Urinary bladder (tissue), 4 donors: ENCODE data around the gene CDIPT. TPM values are rescaled to one million over a fixed set of nuclear protein-coding genes. Genes with fewer than 3 reads are reported as not detected.

ENCODE experiments used
- DNase-seq: peaks from one replicate; pipeline ENCODE4 v3.0.0-alpha.2; 2015; ENCODE audit errors: extremely low spot score
- H3K27ac ChIP-seq: one replicate; pipeline ENCODE4 v1.5.1; 2013; ENCODE audit warnings: low read depth, mild to moderate bottlenecking, moderate library complexity
- H3K36me3 ChIP-seq: one replicate; pipeline ENCODE4 v1.6.1; 2013; ENCODE audit warnings: mild to moderate bottlenecking, moderate library complexity; ENCODE audit not compliant: insufficient read depth
- H3K4me1 ChIP-seq: one replicate; pipeline ENCODE4 v1.6.1; 2013; ENCODE audit warnings: mild to moderate bottlenecking, moderate library complexity; ENCODE audit not compliant: insufficient read depth
- H3K4me3 ChIP-seq: one replicate; pipeline ENCODE4 v1.5.1; 2013; ENCODE audit warnings: low read depth, low read length
- WGBS: extraction: QIAGEN DNeasy Blood & Tissue Kit; methylation state at CpG from one replicate; pipeline ENCODE4 v1.1.7; 2013; 5-methylcytosine and 5-hydroxymethylcytosine counted together
- polyA plus RNA-seq: library from polyadenylated mRNA; stranded (reverse); fragments of 200-250 nt; gene quantifications from one replicate; pipeline ENCODE4 v1.2.3, GENCODE V29; 2013
- total RNA-seq: library from RNA; depleted of rRNA; stranded (reverse); fragments of >200 nt; gene quantifications from one replicate; pipeline ENCODE4 v1.2.3, GENCODE V29; 2014
- donor health status: healthy with polysubstance abuse.
- donor health status: healthy.

Gene CDIPT
- total and polyA plus RNA-seq, 2 donors, result 35.1 to 179 TPM

DNA sequence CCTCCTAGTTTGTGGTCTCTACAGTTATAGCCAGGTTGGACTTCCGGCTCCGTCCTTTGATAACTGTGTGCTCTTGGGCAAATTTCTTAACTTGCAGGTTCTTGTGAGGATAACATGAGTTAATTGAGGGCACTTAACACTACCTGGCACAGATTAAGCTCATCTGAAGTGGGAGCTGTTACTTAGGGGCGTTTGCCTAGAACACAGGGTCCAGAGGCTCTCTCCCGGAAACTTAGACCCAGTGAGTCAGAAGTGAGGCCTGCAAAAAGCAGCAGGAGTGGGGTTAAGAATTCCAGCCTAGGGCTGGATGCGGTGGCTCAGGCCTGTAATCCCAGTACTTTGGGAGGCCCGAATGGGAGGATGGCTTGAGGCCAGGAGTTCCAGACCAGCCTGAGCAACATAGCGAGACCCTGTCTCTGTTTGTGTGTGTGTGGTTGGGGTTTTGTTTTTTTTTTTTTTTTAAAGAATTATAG is 41.3 kb downstream of the CDIPT start:
- no peak for DNase-seq
- 43% methylated on average over 7 of the region's 7 CpGs for WGBS
- H3K27ac ChIP-seq, result peak overlapping the region; percentile 77
- no peaks in the 10 kb centered on the region for H3K36me3 ChIP-seq
- peak overlapping the region; percentile 67 for H3K4me3 ChIP-seq
- peaks cover 5% of the 10 kb centered on the region for H3K4me1 ChIP-seq

DNA sequence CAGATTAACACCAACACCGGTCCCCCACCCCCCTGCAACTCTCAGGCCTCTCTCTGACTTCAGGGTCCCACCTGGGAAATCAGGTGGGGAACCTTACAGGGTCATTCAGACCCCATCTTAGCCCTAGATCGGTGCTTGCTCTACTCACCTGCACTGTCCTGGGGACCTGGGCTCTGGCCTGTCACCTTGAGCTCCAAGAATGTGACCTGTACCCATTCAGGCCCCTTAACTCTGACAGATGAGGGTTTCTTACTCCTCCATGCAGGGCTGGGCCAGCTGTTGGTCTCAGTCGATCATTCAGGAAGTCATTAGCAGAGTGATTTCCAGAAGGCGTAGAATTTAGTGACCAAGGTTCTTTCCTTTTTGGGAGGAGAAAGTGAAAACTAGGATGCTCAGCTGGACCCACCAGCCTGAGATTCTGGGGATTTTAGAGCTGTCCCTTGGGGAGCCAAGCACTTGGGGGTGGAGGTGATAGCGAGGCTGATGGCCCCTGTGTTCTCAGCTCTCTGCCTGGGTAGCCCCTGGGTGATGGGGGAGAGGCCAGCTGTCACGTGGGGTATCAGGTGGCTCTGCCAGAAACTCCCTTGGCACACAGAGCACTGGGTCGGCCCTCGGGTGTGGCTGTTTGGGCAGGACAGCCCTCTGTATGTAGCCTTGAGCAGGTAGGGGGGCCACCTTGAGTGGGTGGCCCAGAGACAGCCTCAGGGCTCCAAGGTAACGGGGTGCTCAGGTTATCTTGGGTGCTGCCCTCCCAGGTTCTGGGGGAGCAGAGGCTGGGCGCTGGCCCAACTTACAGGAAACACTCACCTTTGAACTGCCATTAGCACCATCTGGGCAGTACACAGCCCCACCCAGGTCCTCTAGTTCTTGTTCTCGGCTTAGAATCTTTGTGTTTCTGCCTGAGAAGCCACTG is 42.0 kb downstream of the CDIPT start:
- Histone ChIP-seq H3K36me3 (no peaks in the 10 kb centered on the region), H3K4me1 (peaks cover 4% of the 10 kb centered on the region), H3K27ac (peak overlapping the region; percentile 77), H3K4me3 (peak overlapping the region; percentile 67)
- no peak for DNase-seq
- WGBS, result 37% methylated on average over 11 of the region's 11 CpGs

DNA sequence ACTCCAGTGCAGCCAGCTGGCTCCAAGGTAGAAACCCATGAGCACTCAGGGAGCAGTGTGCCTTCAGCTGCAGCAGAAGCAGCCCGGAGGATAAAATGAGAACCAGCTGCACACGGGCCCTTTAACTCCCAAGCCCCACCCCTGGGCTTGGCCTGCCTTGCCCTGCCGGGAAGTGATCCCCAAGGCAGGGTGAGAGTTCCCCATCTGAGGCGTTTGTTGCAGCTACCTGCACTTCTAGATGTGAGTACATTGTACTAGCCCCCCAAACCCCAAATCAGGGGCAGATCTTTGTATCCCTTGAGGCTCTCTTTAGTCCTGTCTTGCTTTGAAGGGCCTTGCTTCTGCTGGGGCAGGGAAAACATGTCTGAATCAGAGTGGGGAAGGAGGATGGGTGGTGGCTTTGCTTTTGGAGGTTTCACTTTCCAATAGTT is 42.7 kb downstream of the CDIPT start, which contains the start of gene MVP:
TSS of gene MVP (plus strand) at position 192 of the 431 bp plus-strand sequence. CDS start 10,088 bp downstream, outside the sequence.
- Histone ChIP-seq H3K4me3 (peak within 1 kb of the TSS; percentile 67), H3K4me1 (peaks cover 2% of the 10 kb centered on the region), H3K27ac (peak within 1 kb of the TSS; percentile 77), H3K36me3 (no peaks in the 10 kb centered on the region)
- 0% methylated on average over 4 of the region's 4 CpGs for WGBS
- no peak for DNase-seq

DNA sequence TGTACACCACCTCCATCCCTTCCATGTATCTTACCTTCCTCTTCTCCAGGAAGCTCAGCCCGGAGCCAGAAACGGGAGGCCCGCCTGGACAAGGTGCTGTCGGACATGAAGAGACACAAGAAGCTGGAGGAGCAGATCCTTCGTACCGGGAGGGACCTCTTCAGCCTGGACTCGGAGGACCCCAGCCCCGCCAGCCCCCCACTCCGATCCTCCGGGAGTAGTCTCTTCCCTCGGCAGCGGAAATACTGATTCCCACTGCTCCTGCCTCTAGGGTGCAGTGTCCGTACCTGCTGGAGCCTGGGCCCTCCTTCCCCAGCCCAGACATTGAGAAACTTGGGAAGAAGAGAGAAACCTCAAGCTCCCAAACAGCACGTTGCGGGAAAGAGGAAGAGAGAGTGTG is 43.5 kb downstream of the CDIPT start:
- Histone ChIP-seq H3K4me3 (no peak overlapping the region), H3K36me3 (no peaks in the 10 kb centered on the region), H3K27ac (peak overlapping the region; percentile 77), H3K4me1 (peaks cover 2% of the 10 kb centered on the region)
- whole genome bisulfite sequencing, result 76% methylated on average over 15 of the region's 15 CpGs
- DNase-seq, result no peak

DNA sequence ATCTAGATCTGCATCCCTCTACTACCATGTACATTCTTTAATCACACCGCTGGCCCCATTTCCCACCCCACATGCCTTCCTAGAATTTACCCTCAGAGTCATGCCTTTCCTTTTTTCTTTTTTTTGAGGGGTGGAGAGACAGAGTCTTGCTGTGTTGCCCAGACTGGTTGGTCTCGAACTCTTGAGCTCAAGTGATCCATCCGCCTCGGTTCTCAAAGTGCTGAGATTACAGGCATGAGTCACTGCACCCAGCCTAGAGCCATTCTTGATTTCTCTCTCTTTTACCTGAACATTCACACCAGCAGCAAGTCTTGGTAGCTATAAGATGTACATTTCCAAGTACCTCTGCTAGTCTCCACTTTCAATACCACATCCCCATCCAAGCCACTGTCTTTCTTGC is 44.9 kb downstream of the CDIPT start:
- Histone ChIP-seq H3K27ac (no peak overlapping the region), H3K4me1 (peaks cover 2% of the 10 kb centered on the region), H3K4me3 (no peak overlapping the region), H3K36me3 (no peaks in the 10 kb centered on the region)
- 84% methylated on average over 4 of the region's 4 CpGs for WGBS
- no peak for DNase-seq

DNA sequence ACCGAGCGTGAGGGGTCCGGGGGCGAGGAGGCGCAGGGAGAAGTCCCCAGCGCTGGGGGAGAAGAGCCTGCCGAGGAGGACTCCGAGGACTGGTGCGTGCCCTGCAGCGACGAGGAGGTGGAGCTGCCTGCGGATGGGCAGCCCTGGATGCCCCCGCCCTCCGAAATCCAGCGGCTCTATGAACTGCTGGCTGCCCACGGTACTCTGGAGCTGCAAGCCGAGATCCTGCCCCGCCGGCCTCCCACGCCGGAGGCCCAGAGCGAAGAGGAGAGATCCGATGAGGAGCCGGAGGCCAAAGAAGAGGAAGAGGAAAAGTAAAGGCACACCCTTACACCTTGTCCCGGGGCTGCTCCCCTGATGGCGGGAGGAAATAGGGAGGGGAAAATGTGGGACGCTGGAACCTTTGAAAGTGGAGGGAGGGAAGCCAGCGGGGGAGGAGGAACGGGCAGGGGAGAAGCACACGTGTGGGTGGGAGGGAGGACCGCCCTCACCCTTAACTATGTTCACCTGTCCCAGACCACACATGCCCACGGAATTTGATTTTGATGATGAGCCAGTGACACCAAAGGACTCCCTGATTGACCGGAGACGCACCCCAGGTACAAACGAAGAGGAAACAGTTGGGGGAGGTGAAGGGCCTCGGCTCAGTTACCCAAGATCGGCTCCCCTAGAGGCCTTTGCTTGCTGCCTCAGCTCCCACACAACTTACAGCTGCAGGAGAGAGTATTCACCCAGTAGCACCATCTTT is 46.2 kb downstream of the CDIPT start:
- DNase-seq, result no peak
- H3K4me1 ChIP-seq, result no peaks in the 10 kb centered on the region
- 4% methylated on average over 37 of the region's 37 CpGs for WGBS

DNA sequence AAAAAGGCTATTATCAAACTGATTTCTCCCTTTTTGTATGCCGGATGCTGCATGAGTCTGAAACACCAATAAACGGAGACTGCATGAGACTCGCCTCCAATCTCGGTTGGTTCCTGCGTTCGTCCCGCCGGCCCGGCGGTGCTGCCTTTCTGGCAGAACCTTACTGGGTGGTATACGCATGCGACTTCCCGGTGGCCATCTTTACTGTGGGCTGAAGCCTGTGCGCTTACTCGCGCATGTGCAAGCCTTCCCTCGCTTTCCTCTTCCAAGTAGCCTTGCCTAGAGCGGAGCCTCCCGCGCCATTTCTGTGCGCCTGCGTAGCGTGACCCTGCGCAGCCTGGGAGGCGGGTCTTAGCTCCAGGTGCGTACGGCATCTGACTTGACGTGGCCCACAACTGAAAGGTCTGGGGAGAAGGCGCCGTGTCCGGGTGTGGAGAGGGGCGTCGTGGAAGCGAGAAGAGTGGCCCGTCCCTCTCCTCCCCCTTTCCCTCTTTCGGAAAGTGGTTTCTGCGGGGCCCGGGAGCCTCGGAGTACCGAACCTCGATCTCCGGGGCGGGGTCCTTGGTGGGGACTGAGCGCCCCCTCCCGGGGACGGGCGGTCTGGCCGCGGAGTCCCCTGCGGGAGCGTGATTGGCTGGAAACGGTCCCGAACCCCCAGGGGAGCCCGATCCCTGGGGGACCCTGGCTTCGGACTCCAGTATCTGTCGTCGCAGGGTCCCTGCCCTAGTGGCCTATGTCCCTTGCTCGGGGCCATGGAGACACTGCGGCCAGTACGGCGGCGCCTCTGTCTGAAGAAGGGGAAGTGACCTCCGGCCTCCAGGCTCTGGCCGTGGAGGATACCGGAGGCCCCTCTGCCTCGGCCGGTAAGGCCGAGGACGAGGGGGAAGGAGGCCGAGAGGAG is 47.0 kb downstream of the CDIPT start, which contains the start of gene PAGR1:
TSS of gene PAGR1 (plus strand) at position 360 of the 901 bp plus-strand sequence. CDS start at position 734, 374 bp downstream.
- WGBS, result under 1% methylated on average over 70 of the region's 70 CpGs
- Histone ChIP-seq H3K27ac (peak within 1 kb of the TSS; percentile 87), H3K4me1 (no peaks in the 10 kb centered on the region), H3K36me3 (no peaks in the 10 kb centered on the region), H3K4me3 (peak within 1 kb of the TSS; percentile 59)
- DNase-seq, result peak; percentile 97

More for the DNA sequence above, 46.2 kb downstream of the CDIPT start:
- Histone ChIP-seq H3K27ac (peak overlapping the region; percentile 87), H3K4me3 (peak overlapping the region; percentile 59), H3K36me3 (no peaks in the 10 kb centered on the region)

DNA sequence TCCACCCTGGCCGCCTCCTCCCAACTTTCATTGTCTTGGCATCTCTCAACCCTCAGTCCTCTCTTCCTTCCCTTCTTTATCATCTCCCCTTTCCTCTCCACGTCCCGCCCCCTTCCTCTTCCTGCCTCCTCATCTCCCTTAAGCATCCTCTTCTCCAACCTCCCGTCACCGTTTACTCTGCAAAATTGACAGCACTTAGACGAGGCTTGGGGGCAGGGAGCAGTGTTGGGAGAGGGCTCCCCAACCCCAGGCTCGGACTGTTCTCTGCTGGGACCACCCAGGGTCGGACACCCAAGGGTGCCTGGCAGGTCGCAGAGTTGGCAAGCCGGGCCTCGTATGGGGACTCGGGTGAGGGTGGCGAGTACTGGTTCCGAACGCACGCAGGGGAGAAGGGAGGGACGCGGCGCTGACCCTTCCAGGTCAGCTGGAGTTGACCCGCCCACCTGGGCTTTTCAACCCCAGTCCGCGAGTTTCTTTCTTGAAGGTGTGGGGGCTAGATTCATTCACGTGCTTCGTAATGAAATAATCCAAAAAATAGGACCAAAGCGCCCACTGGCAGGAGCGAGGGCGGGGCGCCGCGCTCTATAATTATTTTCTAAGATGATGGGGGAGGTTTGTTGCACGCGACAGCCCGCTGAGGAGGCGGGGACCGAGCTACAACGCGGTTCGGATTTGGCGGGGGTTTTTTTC is 47.8 kb downstream of the CDIPT start:
- 6% methylated on average over 39 of the region's 39 CpGs for WGBS
- DNase-seq, result no peak

DNA sequence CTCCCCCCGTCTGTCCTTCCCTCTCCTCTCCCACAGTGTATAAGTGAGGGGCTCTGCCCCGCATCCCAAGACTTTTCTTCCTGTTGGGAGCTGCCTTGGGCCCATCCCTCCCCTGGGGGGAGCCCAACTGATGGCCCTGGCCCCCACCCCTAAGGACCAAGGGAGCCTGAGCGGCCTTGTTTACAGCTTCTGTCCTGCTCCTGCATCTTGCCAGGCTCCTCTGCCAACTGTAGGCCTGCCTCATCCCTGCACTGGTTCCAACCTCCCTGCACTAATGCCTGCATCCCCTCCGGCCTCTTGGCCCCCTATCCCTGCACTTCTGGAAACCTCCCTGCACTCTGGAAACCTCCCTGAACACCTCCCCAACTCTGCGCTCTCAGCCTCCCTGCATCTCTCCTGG is 48.4 kb downstream of the CDIPT start:
- Histone ChIP-seq H3K27ac (no peak overlapping the region), H3K36me3 (no peaks in the 10 kb centered on the region), H3K4me3 (peak overlapping the region; percentile 32), H3K4me1 (no peaks in the 10 kb centered on the region)
- 65% methylated on average over 5 of the region's 5 CpGs for WGBS
- DNase-seq, result no peak

More for the DNA sequence above, 47.8 kb downstream of the CDIPT start:
- peak overlapping the region; percentile 63 for H3K27ac ChIP-seq
- peak overlapping the region; percentile 32 for H3K4me3 ChIP-seq
- no peaks in the 10 kb centered on the region for H3K4me1 ChIP-seq
- no peaks in the 10 kb centered on the region for H3K36me3 ChIP-seq

DNA sequence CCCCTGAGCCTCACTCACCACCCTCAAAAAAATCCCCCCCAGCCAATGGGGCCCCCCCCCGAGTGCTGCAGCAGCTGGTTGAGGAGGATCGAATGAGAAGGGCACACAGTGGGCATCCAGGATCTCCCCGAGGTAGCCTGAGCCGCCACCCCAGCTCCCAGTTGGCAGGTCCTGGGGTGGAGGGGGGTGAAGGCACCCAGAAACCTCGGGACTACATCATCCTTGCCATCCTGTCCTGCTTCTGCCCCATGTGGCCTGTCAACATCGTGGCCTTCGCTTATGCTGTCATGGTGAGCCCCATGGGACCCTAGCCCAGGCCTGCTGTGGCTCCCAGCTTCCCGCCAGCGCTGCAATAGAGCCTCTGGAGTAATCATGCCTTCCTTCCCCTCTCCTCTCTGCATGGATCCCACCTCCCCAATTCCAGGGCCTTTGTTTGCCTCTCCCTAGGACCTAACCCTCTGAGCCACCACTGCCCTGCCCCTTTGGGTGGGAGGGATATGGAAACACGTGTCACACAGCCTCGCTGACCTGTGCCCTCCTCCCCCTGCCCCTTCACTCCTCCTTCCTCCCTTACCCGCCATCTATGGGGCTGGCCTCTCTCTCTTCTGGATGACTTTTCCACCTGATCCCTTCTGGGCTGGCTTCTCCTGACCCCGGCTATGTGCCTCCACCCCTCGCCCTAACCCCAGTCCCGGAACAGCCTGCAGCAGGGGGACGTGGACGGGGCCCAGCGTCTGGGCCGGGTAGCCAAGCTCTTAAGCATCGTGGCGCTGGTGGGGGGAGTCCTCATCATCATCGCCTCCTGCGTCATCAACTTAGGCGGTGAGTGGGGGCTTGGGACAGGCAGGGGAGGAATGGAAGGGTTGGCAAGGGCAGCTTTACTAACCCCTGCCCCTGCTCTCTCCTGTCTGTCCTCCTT is 49.1 kb downstream of the CDIPT start:
- Histone ChIP-seq H3K36me3 (no peaks in the 10 kb centered on the region), H3K27ac (no peak overlapping the region), H3K4me1 (no peaks in the 10 kb centered on the region), H3K4me3 (no peak overlapping the region)
- no peak for DNase-seq
- WGBS, result 65% methylated on average over 24 of the region's 24 CpGs

DNA sequence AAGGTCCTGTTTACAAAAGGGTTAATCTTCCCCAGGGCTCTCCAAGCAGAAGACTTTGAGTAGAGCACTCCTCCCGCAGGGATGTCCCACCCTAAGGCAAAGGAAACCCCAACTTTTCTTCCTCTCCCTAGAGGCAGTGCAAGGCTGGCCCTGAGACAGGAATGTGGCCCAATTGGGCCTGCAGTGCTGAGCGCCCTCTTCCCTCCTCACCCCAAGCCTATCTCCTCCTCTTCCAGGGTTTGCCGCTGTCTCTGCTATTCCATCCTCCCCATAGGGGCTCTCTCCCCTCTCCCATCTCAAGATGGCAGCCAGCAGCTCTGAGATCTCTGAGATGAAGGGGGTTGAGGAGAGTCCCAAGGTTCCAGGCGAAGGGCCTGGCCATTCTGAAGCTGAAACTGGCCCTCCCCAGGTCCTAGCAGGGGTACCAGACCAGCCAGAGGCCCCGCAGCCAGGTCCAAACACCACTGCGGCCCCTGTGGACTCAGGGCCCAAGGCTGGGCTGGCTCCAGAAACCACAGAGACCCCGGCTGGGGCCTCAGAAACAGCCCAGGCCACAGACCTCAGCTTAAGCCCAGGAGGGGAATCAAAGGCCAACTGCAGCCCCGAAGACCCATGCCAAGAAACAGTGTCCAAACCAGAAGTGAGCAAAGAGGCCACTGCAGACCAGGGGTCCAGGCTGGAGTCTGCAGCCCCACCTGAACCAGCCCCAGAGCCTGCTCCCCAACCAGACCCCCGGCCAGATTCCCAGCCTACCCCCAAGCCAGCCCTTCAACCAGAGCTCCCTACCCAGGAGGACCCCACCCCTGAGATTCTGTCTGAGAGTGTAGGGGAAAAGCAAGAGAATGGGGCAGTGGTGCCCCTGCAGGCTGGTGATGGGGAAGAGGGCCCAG is 50.0 kb downstream of the CDIPT start:
- 45% methylated on average over 9 of the region's 9 CpGs for WGBS
- Histone ChIP-seq H3K36me3 (no peaks in the 10 kb centered on the region), H3K4me1 (no peaks in the 10 kb centered on the region), H3K4me3 (peak overlapping the region; percentile 48), H3K27ac (no peak overlapping the region)
- no peak for DNase-seq
